Muscle of leg (tissue), 11 donors: ENCODE data around the gene MAGI1. TPM values are rescaled to one million over a fixed set of nuclear protein-coding genes. Genes with fewer than 3 reads are reported as not detected.

ENCODE experiments used
- DNase-seq: peaks from one replicate; pipeline ENCODE4 v3.0.0; 2013
- H3K27ac ChIP-seq: one replicate; pipeline ENCODE4 v1.5.1; 2013; ENCODE audit warnings: mild to moderate bottlenecking, low read length, control low read depth
- H3K27me3 ChIP-seq: one replicate; pipeline ENCODE4 v1.6.1; 2013; ENCODE audit warnings: low read length; ENCODE audit not compliant: control insufficient read depth, insufficient read depth
- H3K36me3 ChIP-seq: one replicate; pipeline ENCODE4 v1.6.1; 2013; ENCODE audit warnings: low read length; ENCODE audit not compliant: control insufficient read depth, insufficient read depth
- H3K4me1 ChIP-seq: one replicate; pipeline ENCODE4 v1.6.1; 2013; ENCODE audit warnings: low read length; ENCODE audit not compliant: control insufficient read depth, insufficient read depth
- H3K4me3 ChIP-seq: one replicate; pipeline ENCODE4 v1.5.1; 2013; ENCODE audit warnings: low read length, control low read depth
- H3K9me3 ChIP-seq: replicated peaks from 2 replicates; pipeline ENCODE4 v1.6.1; 2013; ENCODE audit warnings: low read depth, low read length; ENCODE audit not compliant: control insufficient read depth
- WGBS: methylation state at CpG from one replicate; pipeline ENCODE4 v1.1.5; 2013; ENCODE audit warnings: missing lambda C conversion rate; ENCODE audit not compliant: insufficient coverage; 5-methylcytosine and 5-hydroxymethylcytosine counted together
- polyA plus RNA-seq, 8 donors: library from polyadenylated mRNA; unstranded; fragments of 120-200 nt; gene quantifications; one replicate each; pipeline versions ENCODE4 v1.2.1 to v1.2.3, GENCODE V29; 2013; ENCODE audit warnings: inconsistent platforms in 1 of 8, low replicate concordance in 1 of 8; ENCODE audit not compliant: insufficient read length in 8 of 8, insufficient read depth in 1 of 8
- total RNA-seq: library from RNA; stranded (reverse); fragments of 120-200 nt; gene quantifications from one replicate; pipeline ENCODE4 v1.2.4, GENCODE V29; 2013

The MAGI1 gene
- total and polyA plus RNA-seq, 9 donors: 10.0 to 16.8 (median 12.0) TPM

DNA sequence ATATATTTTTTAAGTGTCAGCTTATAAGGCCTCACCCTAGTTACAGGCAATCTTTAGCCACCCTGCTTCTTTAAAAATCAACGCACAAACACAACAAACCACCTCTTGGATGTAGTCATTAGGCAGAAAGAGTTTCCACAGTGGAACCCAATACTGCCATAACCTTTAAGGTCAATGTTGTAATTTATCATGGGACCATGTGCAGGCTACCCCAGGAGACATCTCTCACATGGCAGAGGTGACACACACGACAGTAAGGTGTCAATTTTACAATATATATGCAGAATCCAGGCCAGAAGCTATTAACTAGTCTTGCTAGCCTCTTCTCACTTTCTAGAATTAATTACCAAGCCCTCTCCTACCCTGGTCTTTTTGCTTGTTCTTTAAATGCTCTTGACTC, 336.5 kb downstream of the MAGI1 start:
- H3K4me3 ChIP-seq: no peak overlapping the region
- peaks cover 2% of the 10 kb centered on the region for H3K4me1 ChIP-seq
- no peak overlapping the region for H3K27ac ChIP-seq
- H3K36me3 ChIP-seq: no peaks in the 10 kb centered on the region
- DNase-seq: no peak
- H3K27me3 ChIP-seq: no peaks in the 10 kb centered on the region
- no peaks in the 10 kb centered on the region for H3K9me3 ChIP-seq
- WGBS: no CpG with 5 or more reads among the region's 2 CpGs

- Histone ChIP-seq H3K27ac (no peak overlapping the region), H3K9me3 (no peaks in the 10 kb centered on the region), H3K36me3 (no peaks in the 10 kb centered on the region), H3K4me1 (peaks cover 2% of the 10 kb centered on the region), H3K27me3 (no peaks in the 10 kb centered on the region), H3K4me3 (no peak overlapping the region)
- DNase-seq: peak; percentile 82
- 80% methylated on average over 1 of the region's 4 CpGs for WGBS
Measured at GRCh38 chr3:65701516-65701915, 337.2 kb downstream of the MAGI1 start.

- Histone ChIP-seq H3K27ac (no peak overlapping the region), H3K4me1 (peaks cover 6% of the 10 kb centered on the region), H3K27me3 (no peaks in the 10 kb centered on the region), H3K4me3 (no peak overlapping the region), H3K36me3 (no peaks in the 10 kb centered on the region), H3K9me3 (no peaks in the 10 kb centered on the region)
- DNase-seq: no peak
- 48% methylated on average over 3 of the region's 3 CpGs for WGBS
Measured at GRCh38 chr3:65689436-65689835, 349.3 kb downstream of the MAGI1 start.

DNA sequence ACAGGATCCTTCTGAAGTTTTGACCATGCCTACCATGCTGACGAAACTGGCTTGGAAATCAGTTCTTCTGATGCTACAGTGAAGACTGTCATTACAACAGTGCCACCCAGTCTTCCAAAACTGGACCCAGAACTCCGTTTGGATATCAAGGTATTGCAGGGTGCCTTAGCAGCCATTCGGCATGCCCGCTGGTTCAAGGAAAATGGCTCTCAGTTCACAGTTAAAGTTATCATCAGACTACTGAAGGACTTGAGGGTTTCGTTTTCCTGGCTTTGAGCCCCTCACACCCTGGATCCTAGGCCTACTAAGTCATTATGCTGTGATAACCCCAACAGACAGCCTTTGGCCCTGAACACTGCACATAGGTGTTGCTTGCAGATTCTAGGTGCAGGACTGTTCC, 351.0 kb downstream of the MAGI1 start:
- H3K4me1 ChIP-seq: peaks cover 6% of the 10 kb centered on the region
- WGBS: 98% methylated on average over 5 of the region's 5 CpGs
- H3K27ac ChIP-seq: no peak overlapping the region
- H3K36me3 ChIP-seq: no peaks in the 10 kb centered on the region
- no peak for DNase-seq
- no peak overlapping the region for H3K4me3 ChIP-seq
- no peaks in the 10 kb centered on the region for H3K27me3 ChIP-seq
- H3K9me3 ChIP-seq: no peaks in the 10 kb centered on the region

DNA sequence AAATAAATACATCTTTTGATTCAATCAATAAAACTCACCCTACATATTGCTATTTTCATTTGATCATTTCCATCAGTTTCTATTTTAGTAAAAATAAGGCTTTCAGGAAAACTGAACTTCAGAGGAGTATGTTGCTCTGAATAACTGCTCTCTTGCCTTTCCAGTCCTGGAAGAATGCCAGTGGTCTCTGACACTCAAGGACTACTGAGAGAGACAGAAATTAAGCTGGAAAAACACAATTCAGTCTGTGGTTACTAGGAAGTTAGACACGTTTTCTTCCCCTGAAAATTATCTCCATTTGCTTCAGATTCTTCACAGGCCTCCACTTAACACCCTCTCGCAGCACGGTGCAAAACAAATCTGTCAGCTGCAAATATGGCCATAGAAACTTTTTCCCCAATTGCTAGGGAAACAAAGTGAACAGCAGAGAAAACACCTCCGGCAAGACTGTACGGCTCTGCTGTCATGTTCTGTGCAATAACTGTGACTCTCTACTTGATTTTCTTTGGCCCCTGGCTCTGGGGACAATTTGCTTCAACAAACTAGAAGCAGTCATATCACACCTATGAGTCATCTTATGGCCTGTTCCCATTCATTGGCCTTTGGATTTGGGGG, 353.0 kb downstream of the MAGI1 start:
- Histone ChIP-seq H3K9me3 (no peaks in the 10 kb centered on the region), H3K27ac (no peak overlapping the region), H3K4me1 (peaks cover 6% of the 10 kb centered on the region), H3K4me3 (no peak overlapping the region), H3K36me3 (no peaks in the 10 kb centered on the region), H3K27me3 (no peaks in the 10 kb centered on the region)
- WGBS: 37% methylated on average over 5 of the region's 5 CpGs
- peak; percentile 79 for DNase-seq

DNA sequence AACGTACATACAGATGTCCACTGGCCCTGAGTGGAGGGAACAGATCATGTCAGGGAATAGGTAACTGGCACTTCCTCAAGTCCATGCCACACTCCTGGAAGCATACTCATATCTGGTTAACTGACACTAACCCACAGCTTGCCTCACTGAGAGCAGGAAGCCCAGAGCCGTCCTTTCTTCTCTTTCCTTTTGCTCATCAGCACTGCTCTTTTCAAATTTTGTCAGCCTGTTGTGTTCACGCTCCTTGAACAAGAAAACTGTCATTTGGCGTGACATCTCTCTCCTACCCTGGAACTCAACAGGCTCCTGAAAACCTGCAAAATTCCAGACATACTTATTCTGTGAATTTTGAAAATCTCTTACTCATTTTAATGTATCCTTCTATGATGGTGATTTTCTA, 360.2 kb downstream of the MAGI1 start:
- WGBS: 88% methylated on average over 3 of the region's 4 CpGs
- no peak for DNase-seq

DNA sequence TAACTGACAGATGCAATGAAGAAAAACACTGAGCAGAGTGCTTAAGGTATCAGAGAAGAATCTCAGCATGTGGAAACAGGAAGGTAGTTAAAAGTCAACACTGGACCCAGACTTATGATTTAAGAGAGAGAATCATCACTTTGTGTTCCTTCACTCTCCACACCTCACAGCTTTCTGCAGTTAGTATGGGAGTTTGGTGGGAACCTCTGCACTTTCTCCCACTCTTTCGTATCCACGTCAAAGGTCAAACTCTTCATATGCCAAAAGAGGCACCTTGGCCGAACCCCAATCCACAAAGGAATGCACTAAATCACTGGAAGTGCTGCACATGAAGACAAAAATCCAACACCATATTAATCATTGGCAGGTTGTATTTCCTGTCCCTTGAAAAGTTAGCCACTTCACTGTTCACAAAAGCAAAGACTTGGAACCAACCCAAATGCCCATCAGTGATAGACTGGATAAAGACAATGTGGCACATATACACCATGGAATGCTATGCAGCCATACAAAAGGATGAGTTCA, 361.2 kb downstream of the MAGI1 start:
- 75% methylated on average over 1 of the region's 3 CpGs for WGBS
- Histone ChIP-seq H3K27me3 (no peaks in the 10 kb centered on the region), H3K27ac (no peak overlapping the region), H3K4me3 (no peak overlapping the region), H3K36me3 (no peaks in the 10 kb centered on the region), H3K9me3 (no peaks in the 10 kb centered on the region), H3K4me1 (no peaks in the 10 kb centered on the region)
- DNase-seq: no peak

More for the DNA sequence above, 360.2 kb downstream of the MAGI1 start:
- no peak overlapping the region for H3K27ac ChIP-seq
- H3K4me1 ChIP-seq: no peaks in the 10 kb centered on the region
- no peaks in the 10 kb centered on the region for H3K9me3 ChIP-seq
- H3K36me3 ChIP-seq: no peaks in the 10 kb centered on the region
- H3K27me3 ChIP-seq: no peaks in the 10 kb centered on the region
- no peak overlapping the region for H3K4me3 ChIP-seq

DNA sequence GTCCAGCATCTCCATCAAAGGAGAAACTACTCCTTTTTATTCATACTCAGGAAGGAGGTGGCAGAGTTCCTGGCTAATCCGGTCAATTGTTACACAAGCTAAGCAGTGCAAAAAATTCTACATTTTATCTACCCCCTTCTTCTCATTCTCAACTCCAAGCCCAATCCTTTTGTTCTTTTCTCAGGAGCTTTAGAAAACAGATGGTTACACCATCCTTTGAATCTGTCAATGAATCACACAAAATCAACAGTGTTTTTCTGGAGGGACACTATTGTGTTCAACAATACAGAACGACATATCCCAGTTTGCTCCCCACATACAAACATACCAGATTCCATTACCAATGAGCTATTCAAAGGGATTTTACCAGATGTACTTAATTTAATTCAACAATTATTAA, 362.1 kb downstream of the MAGI1 start:
- no peak for DNase-seq
- 88% methylated on average over 1 of the region's 2 CpGs for WGBS
- no peaks in the 10 kb centered on the region for H3K9me3 ChIP-seq
- H3K4me1 ChIP-seq: no peaks in the 10 kb centered on the region
- no peak overlapping the region for H3K4me3 ChIP-seq
- H3K36me3 ChIP-seq: no peaks in the 10 kb centered on the region
- no peak overlapping the region for H3K27ac ChIP-seq
- no peaks in the 10 kb centered on the region for H3K27me3 ChIP-seq

GRCh38 chr3:65675011-65675410, 363.7 kb downstream of the MAGI1 start:
- no peak for DNase-seq
- H3K27ac ChIP-seq: no peak overlapping the region
- WGBS: no CpG with 5 or more reads among the region's 3 CpGs
- no peaks in the 10 kb centered on the region for H3K36me3 ChIP-seq
- H3K27me3 ChIP-seq: no peaks in the 10 kb centered on the region
- H3K9me3 ChIP-seq: no peaks in the 10 kb centered on the region
- no peaks in the 10 kb centered on the region for H3K4me1 ChIP-seq
- no peak overlapping the region for H3K4me3 ChIP-seq

- Histone ChIP-seq H3K9me3 (no peaks in the 10 kb centered on the region), H3K27me3 (no peaks in the 10 kb centered on the region), H3K4me3 (no peak overlapping the region), H3K4me1 (no peaks in the 10 kb centered on the region), H3K27ac (no peak overlapping the region), H3K36me3 (no peaks in the 10 kb centered on the region)
- 15% methylated on average over 1 of the region's 2 CpGs for WGBS
- peak; percentile 62 for DNase-seq
Measured at GRCh38 chr3:65674226-65674625, 364.5 kb downstream of the MAGI1 start.
